Glomerular visceral epithelial cell (primary cell): Measurements from ENCODE around the gene CRYBG1.

Experiments used
- DNase-seq: peaks from one replicate; pipeline ENCODE4 v3.0.0-alpha.2; 2016; ENCODE audit errors: extremely low spot score

The CRYBG1 gene

DNA sequence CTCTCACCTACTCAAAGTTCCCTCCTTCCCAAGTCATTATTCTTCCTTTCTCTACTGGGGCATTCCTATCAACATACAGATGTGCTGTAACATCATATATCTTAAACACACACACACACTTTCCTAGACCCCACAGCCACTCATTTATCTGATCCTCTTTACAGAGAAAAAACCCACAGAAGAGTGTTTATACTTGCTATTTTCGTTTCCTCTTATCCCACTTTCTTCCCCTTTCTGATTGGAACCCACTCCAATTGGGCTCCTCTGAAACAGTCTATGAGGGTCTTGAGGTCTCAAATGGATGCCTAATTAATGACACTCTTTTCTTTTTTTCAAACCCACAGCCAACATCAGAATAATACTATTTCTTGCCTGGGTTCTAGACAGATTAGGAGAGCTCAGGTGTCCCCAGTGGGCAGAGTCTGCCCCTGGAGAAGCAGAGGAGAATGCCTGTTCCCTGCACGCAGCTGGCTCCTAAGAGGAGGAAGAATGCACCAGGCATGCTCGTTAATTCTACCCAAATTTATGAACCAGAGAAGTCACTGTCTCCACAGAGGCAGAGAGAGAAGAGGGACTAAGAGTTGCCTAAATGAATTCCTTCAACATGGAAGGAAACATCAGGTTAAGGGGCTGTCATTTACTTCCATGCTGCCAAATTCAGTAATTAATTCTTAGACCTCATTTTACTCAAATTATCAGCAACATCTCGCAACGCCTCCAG is 65.9 kb downstream of the CRYBG1 start:
- DNase-seq, result no peak

GRCh38 chr6:106430466-106430865 is 69.9 kb downstream of the CRYBG1 start:
- DNase-seq, result no peak

- DNase-seq, result no peak
Observed at GRCh38 chr6:106431405-106431804, 70.9 kb downstream of the CRYBG1 start.

DNA sequence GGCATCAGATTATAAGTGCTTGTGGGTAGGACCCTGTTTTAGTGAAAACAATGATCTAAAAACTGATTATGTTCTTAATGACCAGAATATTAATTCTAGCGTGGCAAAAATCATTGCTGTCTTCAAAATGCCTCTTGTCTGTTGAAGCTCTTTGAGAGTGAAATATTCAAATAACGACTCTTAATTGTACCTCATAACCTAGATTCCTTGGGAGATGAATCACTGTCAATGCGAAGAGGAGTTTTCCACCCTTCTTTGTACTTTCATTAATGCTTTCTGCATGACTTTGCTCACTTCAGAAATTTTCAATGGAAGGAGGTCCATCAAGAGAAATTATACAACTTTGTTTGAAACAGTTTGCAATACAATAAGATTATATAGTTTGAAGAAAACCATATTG is 71.5 kb downstream of the CRYBG1 start:
- DNase-seq, result no peak

GRCh38 chr6:106434530-106434929 is 74.0 kb downstream of the CRYBG1 start:
- DNase-seq, result no peak

GRCh38 chr6:106439459-106439858 is 78.9 kb downstream of the CRYBG1 start:
- DNase-seq, result no peak

- DNase-seq, result no peak
Observed at GRCh38 chr6:106440546-106440945, 80.0 kb downstream of the CRYBG1 start.

GRCh38 chr6:106442395-106442794 is 81.9 kb downstream of the CRYBG1 start:
- DNase-seq, result no peak

DNA sequence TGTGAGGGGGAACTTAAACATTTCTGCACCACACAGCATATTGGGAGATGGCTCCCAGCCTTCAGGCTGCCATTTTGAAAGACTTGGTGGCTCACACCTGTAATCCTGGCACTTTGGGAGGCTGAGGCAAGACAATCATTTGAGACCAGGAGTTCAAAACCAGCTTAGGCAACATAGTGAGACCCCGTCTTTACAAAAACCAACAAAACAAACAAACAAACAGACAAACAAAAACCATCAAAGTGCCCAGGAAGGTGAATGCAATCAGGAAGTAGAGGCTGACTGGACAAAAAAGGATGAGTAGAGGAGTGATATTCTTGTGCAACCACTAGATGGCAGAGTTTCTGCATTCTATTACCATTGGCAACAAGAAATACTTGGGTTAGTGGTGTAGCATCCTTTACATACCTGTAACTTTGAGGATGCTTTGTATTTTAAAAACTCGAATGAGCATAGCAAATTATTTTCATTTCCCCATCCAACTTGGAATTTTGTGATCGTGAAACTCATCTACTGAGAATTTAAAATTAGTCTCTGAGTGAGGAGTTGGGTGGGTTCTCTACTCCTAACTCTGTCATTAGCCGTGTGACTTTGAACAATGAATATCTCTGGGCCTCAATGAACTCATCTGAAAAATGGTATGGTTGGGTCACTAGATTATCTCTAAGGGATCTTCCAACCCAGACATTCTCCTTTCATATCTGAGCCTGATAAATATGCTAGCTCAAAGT is 84.4 kb downstream of the CRYBG1 start:
- DNase-seq, result peak; percentile 67

DNA sequence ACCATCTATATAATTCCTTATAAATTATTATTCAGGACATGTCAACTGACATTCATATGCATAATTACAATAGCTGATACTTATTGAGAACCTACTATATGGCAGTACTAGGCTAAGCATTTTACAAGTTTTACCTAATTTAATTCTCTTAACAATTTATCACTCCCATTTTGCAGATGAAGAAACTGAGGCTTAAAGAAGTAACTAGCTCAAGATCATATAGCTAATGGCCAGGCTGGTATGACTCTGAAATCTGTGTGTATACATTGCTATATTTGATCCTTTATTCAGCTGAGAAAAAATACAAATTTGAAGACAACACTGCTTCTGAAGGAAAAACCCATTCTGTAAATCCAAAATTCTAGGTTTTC is 85.0 kb downstream of the CRYBG1 start:
- no peak for DNase-seq

GRCh38 chr6:106446287-106446885 is 85.9 kb downstream of the CRYBG1 start:
- DNase-seq, result no peak

GRCh38 chr6:106446983-106447382 is 86.5 kb downstream of the CRYBG1 start:
- DNase-seq, result peak; percentile 12

DNA sequence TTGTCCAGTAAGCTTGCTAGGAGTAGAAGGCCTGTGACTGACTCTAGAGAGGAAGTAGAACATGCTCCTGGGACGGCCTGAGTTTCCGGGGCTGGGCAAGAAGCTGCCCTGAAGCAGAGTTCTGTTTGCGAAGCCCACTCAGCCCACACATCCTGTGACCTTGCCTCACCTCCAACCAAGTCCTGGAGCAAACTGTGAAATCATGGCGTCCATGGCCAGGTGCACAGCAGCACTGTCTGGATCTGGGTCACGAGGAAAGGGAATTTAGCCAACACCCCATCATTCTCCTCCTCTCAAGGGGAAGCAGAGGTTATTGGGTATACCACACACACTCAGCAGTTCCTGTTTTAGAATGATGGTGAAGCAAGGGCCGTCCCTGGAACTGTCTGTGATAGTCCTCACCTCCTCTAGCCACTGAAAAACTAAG is 87.5 kb downstream of the CRYBG1 start:
- DNase-seq, result no peak

DNA sequence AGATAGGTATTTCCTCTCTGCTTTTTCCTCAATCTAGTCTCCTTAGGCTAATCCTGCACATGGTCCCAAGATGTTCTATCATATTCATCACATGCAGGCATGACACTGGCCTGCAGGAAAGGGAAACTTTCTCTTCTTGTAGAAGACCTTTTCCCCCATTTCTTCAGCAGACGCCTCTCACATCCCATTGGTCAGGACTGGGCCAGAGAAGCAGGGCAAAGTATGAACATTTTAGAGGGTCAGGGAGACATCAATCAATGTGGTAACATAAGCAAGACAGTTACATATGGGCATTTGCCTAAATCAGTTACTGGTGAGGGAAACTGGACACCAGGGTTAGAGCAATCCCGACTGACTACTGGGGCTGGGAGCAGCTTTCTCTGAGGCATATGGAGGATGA is 90.1 kb downstream of the CRYBG1 start:
- DNase-seq, result no peak

- DNase-seq, result peak; percentile 23
Observed at GRCh38 chr6:106451439-106451838, 90.9 kb downstream of the CRYBG1 start.

- no peak for DNase-seq
Observed at GRCh38 chr6:106452628-106453027, 92.1 kb downstream of the CRYBG1 start.

DNA sequence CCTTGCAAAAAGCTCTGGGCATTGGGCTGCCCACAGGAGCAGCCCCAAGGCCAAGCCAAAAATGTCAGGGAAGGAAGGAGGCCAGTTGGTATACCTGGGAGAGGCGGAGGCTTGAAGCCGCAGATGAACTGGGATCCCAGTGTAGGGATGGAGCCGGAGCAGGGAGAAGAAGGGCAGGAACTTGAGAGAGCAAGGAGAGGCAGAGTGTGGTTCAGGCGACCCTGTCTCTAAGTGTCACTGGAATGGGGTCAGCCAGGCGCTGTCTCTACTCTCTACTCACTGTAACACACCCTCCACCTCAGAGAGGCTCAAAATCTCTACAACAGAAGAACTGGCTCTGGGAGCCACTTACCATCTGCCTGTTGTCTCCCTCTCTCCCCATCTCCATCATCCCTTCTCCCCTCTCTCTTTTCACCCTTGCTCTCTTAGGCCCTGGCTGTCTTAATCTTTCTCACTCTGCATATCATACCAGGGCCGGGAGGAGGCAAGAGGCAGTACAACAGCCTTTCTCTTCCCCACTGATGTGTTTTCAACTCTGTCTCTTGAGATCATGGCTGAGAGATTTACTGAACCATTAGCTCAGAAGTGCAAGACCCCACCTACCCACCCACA is 93.3 kb downstream of the CRYBG1 start:
- no peak for DNase-seq

- no peak for DNase-seq
Observed at GRCh38 chr6:106456756-106457155, 96.2 kb downstream of the CRYBG1 start.

- DNase-seq, result no peak
Observed at GRCh38 chr6:106458021-106458986, 97.8 kb downstream of the CRYBG1 start.

DNA sequence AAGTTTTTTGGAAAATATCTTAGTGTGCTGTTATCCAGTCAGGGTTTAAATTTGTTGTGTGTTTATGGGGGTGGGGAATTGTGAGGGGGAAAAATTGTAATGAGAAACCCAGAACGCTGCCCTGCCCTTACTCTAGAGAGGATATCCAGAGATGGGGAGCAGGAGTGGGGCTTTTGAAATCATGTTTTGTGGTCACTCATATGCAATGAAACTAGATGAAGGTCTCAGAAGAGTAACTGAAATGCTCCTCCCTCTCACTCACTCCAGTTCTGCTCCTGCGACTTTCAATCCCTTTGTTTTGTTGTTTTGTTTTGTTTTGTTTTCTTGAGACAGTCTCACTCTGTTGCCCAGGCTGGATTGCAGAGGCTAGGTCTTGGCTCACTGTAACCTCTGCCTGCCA is 100.0 kb downstream of the CRYBG1 start:
- DNase-seq, result no peak

- no peak for DNase-seq
Observed at GRCh38 chr6:106461084-106461483, 100.6 kb downstream of the CRYBG1 start.
